Right ventricle myocardium superior (tissue), 1 donor: Measurements from ENCODE around the gene RNF223. TPM values are rescaled to one million over a fixed set of nuclear protein-coding genes. Genes with fewer than 3 reads are reported as not detected.
"Not testable (repeated sequence)": the region's sequence is repeated elsewhere in the genome, so short reads cannot be mapped to it uniquely, and the experiment has no call there.

Source experiments
- ATAC-seq: fragments of 200-7000 bp; cut with Tn5 transposase; one replicate; pipeline ENCODE4 v1.9.1; 2020; ENCODE audit warnings: mild to moderate bottlenecking; ENCODE audit not compliant: poor library complexity
- DNase-seq: peaks from one replicate; pipeline ENCODE4 v3.0.0-alpha.2; 2020
- intact Hi-C: fragments of 100-400 bp; cut with DNase I; formaldehyde crosslinking; loops from one replicate; pipeline ENCODE4 v1.11.2; 2022
- total RNA-seq: library from RNA; stranded (reverse); fragmentation: NEBNext Ultra II Directional; extraction: Animal tissue kit (Norgen Biotek cat#: 25700); gene quantifications from one replicate; pipeline ENCODE4 v1.2.1, GENCODE V29; 2021
- donor health status: DM: no; HTN: yes; CAD: no; lungs with severe emphysema.

The RNF223 gene
- total RNA-seq, 1 donor from 2014 or later, result not detected

GRCh38 chr1:1080951-1081310 lies 6.8 kb upstream of the RNF223 start:
- DNase-seq, result peak; percentile 37
- no peak for ATAC-seq

GRCh38 chr1:1080122-1080757 lies 6.1 kb upstream of the RNF223 start:
- DNase-seq, result peak; percentile 78
- intact Hi-C loops, result no loop called here
- peak; percentile 93 for ATAC-seq

More at GRCh38 chr1:1080951-1081310, 6.8 kb upstream of the RNF223 start:
- intact Hi-C loops, result no loop called here

- intact Hi-C loops, result no loop called here
- ATAC-seq (peak; percentile 77), DNase-seq (peak; percentile 59)
Measured at GRCh38 chr1:1079408-1080121, 5.5 kb upstream of the RNF223 start.

GRCh38 chr1:1077396-1077795 lies 3.3 kb upstream of the RNF223 start:
- intact Hi-C loops, DNase-seq, ATAC-seq: not testable (repeated sequence)

- DNase-seq (peak; percentile 40), ATAC-seq (no peak)
- intact Hi-C loops, result no loop called here
Measured at GRCh38 chr1:1075148-1075935, 1.2 kb upstream of the RNF223 start.

GRCh38 chr1:1074631-1075147 lies 583 bp upstream of the RNF223 start:
- intact Hi-C loops, result no loop called here
- DNase-seq (peak; percentile 13), ATAC-seq (no peak)

GRCh38 chr1:1072849-1073742 lies 1.0 kb downstream of the RNF223 start:
- intact Hi-C loops, result no loop called here
- ATAC-seq, result no peak
- DNase-seq, result no peak

GRCh38 chr1:1072299-1072848 lies 1.7 kb downstream of the RNF223 start:
- intact Hi-C loops, result no loop called here
- ATAC-seq, result no peak
- no peak for DNase-seq

- DNase-seq, result no peak
- ATAC-seq, result no peak
- intact Hi-C loops, result no loop called here
Measured at GRCh38 chr1:1071486-1072298, 2.4 kb downstream of the RNF223 start.

- peak; percentile 5 for ATAC-seq
- intact Hi-C loops, result no loop called here
- DNase-seq, result no peak
Measured at GRCh38 chr1:1069711-1070676, 4.1 kb downstream of the RNF223 start.

- ATAC-seq, result peak; percentile 69
- peak; percentile 77 for DNase-seq
- intact Hi-C loops, result no loop called here
Measured at GRCh38 chr1:1069056-1069710, 4.9 kb downstream of the RNF223 start.

GRCh38 chr1:1068517-1069055 lies 5.5 kb downstream of the RNF223 start:
- intact Hi-C loops, result no loop called here
- DNase-seq, result no peak
- no peak for ATAC-seq

- intact Hi-C loops, result no loop called here
- ATAC-seq (no peak), DNase-seq (no peak)
Measured at GRCh38 chr1:1067860-1068516, 6.1 kb downstream of the RNF223 start.

GRCh38 chr1:1067284-1067859 lies 6.7 kb downstream of the RNF223 start:
- intact Hi-C loops, result no loop called here
- no peak for DNase-seq
- no peak for ATAC-seq
